Hematopoietic multipotent progenitor cell (in vitro differentiated cells): Measurements from ENCODE around the gene NPIPA5. TPM values are rescaled to one million over a fixed set of nuclear protein-coding genes. Genes with fewer than 3 reads are reported as not detected.
"Not testable (repeated sequence)": the region's sequence is repeated elsewhere in the genome, so short reads cannot be mapped to it uniquely, and the experiment has no call there.

Experiments used
- DNase-seq, 3 donors: peaks; one replicate each; pipeline ENCODE4 v3.0.0-alpha.2; 2011 to 2015; ENCODE audit warnings: low read depth in 2 of 3, low spot score in 2 of 3
- total RNA-seq: library from RNA; depleted of rRNA; stranded (reverse); fragments of >200 nt; gene quantifications from one replicate; pipeline ENCODE4 v1.2.3, GENCODE V29; 2012

NPIPA5 gene
- total RNA-seq, 1 donor = 1.3 TPM

- not testable (repeated sequence) for DNase-seq
Measured at GRCh38 chr16:15393025-15393424, 14.9 kb upstream of the NPIPA5 start.

DNA sequence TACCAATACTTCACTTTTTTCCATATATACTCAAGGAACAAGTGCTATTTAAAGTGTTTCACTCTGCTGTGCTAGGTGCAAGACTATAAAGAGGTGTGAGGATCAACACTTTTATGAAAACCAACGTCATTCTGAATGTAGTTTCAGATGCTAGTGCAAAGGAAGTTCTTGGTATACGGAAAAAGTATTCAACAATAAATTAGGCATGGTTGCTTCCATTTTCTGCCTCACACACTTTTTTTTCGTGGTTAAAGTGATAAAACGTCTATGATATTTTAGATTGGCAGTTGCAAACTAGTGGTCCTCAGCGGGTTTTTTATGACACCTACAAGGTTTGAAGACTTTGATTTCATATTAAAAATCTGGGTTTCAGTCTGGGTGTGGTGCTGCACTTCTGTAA is 11.8 kb upstream of the NPIPA5 start:
- DNase-seq = not testable (repeated sequence)

- not testable (repeated sequence) for DNase-seq
Measured at GRCh38 chr16:15388060-15388459, 10.0 kb upstream of the NPIPA5 start.

DNA sequence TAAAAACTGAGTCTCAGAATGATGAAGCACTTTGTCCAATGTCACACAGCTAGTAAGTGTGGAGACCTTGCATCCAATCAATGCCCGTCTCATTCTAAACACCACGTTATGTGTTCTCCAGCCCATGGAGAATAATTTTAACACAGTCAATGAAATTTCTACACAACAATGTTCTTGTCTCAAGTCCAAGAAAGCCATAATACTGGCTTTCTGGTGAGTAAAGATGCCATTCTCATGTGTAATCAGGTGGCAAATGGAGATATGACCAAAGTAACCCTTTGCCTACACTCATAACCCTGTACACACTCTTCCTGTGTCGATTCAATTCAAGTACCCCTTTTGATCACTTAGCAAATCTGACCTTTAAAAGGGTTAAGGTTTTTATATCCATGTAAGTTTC is 4.7 kb upstream of the NPIPA5 start:
- DNase-seq = not testable (repeated sequence)

DNA sequence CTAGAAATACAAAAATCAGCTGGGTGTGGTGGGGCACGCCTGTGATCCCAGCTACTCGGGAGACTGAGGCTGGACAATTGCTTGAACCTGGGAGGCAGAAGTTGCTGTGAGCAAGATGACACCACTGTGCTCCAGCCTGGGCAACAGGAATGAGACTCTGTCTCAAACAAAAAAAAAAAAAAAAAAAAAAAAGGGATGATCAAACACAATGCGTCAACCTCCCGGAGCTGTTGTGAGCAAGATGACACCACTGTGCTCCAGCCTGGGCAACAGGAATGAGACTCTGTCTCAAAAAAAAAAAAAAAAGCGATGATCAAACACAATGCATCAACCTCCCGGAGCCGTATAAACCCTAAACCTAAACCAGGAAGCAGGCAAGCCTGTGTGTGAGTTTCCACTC is 20.6 kb downstream of the NPIPA5 start:
- DNase-seq = not testable (repeated sequence)

- DNase-seq = not testable (repeated sequence)
Measured at GRCh38 chr16:15354846-15355245, 23.2 kb downstream of the NPIPA5 start.

DNA sequence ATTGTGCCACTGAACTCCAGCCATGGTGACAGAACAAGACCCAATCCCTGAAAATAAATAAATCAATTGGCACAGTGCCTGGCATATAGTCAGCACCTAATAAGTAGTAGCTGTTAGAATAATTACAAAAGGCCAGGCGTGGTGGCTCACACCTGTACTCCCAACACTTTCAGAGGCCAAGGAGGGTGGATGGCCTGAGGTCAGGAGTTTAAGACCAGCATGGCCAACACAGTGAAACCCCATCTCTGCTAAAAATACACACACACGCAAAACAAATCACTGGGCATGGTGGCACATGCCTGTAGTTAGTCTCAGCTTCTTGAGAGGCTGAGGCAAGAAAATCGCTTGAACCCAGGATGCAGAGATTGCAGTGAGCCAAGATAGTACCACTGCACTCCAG is 25.2 kb downstream of the NPIPA5 start:
- DNase-seq = not testable (repeated sequence)

- not testable (repeated sequence) for DNase-seq
Measured at GRCh38 chr16:15351745-15352144, 26.3 kb downstream of the NPIPA5 start.

DNA sequence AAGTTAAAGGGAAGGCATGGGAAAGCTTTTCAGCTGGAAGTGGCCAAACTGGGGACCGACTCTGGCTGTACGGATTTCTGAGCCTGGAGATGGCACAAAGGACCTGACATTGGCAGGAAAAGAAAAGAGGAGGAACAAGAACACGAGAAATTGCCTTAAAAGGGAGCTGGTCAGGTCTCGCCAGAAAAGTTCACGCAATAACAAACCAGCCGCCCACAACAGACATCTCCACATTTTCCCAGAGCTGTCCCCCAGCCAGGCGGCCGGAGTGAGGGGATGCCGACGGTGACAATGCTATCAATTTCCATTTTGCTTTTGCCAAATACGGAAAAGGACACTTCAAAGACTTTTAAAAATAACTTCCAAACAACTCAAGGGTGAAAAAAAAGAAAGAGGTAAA is 26.8 kb downstream of the NPIPA5 start:
- DNase-seq = not testable (repeated sequence)

DNA sequence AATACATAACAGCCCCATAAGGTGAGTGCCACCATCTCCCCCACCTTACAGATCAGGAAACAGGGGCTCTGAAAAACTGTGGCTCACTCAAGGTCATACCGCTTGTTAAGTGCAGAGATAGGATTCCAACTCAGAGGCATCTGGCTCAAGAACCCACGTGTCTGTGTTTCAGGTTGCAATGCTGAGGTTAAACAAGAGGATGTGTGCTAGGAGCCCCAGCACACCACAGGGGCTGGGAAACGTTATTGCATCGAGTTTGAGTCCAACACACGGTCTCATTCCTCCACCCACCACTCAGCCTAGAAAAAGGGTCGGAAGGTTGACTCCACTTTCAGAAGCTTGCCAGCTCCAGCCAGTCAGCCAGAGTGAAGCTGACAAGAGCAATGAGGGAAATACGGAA is 29.4 kb downstream of the NPIPA5 start:
- DNase-seq = not testable (repeated sequence)

DNA sequence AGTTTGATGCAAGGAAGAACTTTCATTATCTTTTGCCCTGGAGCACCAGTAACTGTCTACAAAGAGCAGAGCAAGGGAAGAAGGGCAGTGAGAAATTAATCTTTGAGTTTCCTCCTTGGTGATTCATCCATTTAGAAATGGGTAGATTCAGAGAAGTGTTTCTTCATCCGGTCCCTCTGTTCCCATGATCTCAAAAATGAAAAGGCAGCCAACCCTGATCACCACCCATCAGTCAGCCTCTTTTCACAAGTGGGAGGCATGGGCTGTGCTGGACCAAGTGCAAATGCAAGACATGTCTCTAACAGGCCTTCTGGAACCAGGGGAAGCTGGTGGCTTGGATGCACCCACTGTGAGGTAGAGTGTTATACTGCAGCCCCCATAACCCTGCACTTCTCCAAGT is 35.8 kb downstream of the NPIPA5 start:
- not testable (repeated sequence) for DNase-seq

GRCh38 chr16:15338986-15339385 is 39.1 kb downstream of the NPIPA5 start:
- DNase-seq = not testable (repeated sequence)

DNA sequence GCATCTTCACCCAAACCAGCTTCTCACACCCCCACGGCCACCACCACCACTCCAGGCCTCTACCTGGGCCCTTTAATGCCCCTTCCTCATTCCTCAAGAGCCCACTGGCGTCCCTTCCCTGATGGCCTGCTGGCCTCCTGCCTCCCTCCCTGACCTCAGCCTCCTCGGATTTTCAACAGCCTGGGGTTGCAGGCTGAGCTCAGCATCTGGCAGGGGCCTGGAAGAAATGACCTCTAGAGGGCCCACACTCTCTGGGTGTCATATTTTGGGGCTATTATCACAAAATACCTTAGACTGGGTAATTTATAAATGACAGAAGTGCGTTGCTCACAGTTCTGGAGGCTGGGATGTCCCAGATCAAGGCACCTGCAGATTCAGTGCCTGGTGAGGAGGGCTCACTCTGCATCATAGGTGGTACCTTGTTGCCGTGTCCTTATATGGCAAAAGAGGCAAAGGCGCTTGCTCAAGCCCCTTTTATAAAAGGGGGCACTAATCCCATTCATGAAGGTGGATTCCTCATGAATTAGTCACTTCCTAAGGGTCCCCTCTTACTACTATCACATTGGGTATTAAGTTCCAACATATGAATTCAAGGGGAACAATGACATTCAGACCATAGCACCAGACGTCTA is 40.0 kb downstream of the NPIPA5 start:
- not testable (repeated sequence) for DNase-seq

DNA sequence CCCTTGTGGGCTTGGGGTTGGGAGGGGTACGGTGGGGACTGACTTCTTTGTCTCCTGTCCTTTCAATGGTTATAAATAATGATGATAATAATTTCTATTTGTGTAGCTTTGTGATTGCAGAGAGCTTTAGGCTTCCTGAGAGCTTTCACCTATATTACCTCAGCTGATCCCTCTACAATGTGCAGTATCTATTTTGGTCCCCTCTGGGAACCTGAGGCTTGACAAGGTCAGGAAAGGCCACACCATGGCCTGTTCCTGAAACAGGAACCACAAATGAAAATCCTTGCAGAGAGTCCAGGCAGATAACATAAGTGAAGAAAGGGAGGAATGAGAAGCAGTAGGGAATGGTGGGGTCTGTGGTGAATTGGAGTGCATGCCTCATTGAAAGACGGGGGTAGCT is 42.5 kb downstream of the NPIPA5 start:
- not testable (repeated sequence) for DNase-seq

DNA sequence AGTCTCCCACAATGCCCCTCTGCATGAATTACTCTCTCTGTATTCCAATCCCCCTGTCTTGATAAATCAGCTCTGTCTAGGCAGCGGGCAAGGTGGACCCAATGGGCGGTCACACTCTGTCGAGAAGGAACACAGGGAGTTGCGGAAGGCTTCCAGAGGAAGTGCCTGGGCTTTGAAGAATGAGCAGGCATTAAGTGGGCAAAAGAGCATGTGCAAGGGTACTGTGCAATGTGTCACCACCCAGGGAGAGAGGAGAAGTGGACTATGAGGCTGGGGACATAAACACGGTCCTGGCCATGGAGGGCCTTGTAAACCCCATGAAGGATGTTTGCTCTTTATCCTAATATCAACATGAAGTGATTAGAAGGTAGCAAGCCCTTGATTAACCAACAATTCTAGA is 44.1 kb downstream of the NPIPA5 start:
- DNase-seq = not testable (repeated sequence)

- not testable (repeated sequence) for DNase-seq
Measured at GRCh38 chr16:15330978-15331377, 47.1 kb downstream of the NPIPA5 start.

DNA sequence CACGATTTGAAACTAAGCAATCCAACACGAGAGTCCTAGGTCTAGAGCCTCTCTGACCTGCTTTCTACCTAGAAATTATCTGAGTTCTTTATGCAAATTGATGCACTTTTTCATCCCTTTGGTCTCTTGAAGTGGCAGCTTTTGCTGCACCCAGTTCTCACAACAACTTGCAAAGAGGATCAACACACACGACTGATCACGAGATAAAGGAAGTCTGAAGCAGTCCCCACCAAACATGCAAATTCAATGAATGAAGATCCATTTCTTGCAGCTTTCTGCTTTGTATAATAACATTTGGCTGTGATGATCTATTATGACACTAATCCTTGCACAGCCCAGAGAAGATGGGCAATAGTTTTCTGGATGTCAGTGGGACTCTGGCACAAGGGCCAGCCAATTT is 53.1 kb downstream of the NPIPA5 start:
- not testable (repeated sequence) for DNase-seq

DNA sequence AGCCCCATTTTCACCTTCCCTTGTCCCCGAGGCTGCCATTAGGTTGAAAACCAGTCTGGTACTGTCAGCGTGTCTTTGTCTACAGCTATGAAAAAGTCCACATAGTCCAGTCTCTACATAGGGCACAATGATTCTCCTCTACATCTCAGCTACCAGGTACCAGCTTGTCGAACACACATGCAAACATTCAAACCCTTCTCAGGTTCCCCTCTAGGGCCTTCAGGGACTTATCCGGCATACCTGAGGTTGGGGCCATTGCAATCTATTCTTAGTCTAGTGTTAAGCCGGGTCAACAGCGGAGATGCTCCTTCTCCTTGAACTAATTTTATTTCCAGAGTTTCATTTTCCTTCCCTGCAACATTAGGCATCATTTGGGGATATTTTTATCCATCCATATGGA is 54.7 kb downstream of the NPIPA5 start:
- not testable (repeated sequence) for DNase-seq

GRCh38 chr16:15321221-15321620 is 56.9 kb downstream of the NPIPA5 start:
- not testable (repeated sequence) for DNase-seq

DNA sequence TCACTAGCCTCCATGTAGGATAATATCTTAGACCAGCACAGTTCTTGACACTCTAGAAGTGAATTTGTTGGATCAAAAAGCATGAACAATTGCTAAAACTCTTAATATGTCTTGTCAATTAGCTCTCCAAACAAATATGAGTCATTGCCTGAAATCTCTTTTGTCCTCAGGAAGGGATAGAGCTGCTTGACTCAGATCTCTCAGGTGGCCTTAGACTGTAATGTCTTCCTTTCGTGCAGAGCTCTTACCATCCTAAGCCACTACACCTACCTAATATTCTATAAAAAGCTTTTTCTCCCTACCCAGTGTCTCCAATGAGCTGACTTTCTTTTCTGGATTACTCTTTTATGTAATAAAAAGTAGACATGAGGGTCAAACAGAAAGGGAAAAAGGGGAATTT is 63.5 kb downstream of the NPIPA5 start:
- DNase-seq = not testable (repeated sequence)
